ENCODE results near the gene MAPKBP1. TPM values are rescaled to one million over a fixed set of nuclear protein-coding genes. Genes with fewer than 3 reads are reported as not detected.

MAPKBP1 gene
- total RNA-seq, 6 experiments from 2014 or later = 4.3 to 7.9 (median 5.7) TPM

GRCh38 chr15:41795996-41796856 lies 21.9 kb downstream of the MAPKBP1 start:
- Histone ChIP-seq H3K4me3 (no peak overlapping the region), H3K36me3 (no peaks in the 10 kb centered on the region), H3K27ac (no peak overlapping the region), H3K4me1 (peaks cover 0 to 12% (median 0%) of the 10 kb centered on the region in 4 donors), H3K27me3 (no peaks in the 10 kb centered on the region), H3K9me3 (no peaks in the 10 kb centered on the region)
- no peak for DNase-seq
- peak; percentile 16 to 52 (median 32) for ATAC-seq
- 48% methylated on average over 5 of the region's 10 CpGs for WGBS (ENCODE audit: insufficient coverage, low coverage, low lambda C conversion rate, missing lambda C conversion rate)
- TF ChIP-seq CTCF (IDR thresholded peaks at IDR 0.05) = no peak
- no peak for TF ChIP-seq POLR2A (IDR thresholded peaks at IDR 0.05)
- intact Hi-C loops (cut with DNase I) = no loop called here

GRCh38 chr15:41797201-41797944 lies 23.1 kb downstream of the MAPKBP1 start:
- no peaks in the 10 kb centered on the region for H3K9me3 ChIP-seq
- DNase-seq (no peak), ATAC-seq (no peak)
- no peak for TF ChIP-seq CTCF (IDR thresholded peaks at IDR 0.05)
- no peak for TF ChIP-seq POLR2A (IDR thresholded peaks at IDR 0.05)
- no peaks in the 10 kb centered on the region for H3K36me3 ChIP-seq
- WGBS (ENCODE audit: insufficient coverage, low coverage, low lambda C conversion rate, missing lambda C conversion rate) = 85% methylated on average over 8 of the region's 8 CpGs
- H3K27me3 ChIP-seq = no peaks in the 10 kb centered on the region
- peaks cover 0 to 10% (median 0%) of the 10 kb centered on the region in 4 donors for H3K4me1 ChIP-seq
- no peak overlapping the region for H3K27ac ChIP-seq
- intact Hi-C loops (cut with DNase I) = no loop called here
- H3K4me3 ChIP-seq = no peak overlapping the region

GRCh38 chr15:41798607-41799487 lies 24.6 kb downstream of the MAPKBP1 start:
- no peak for TF ChIP-seq CTCF (IDR thresholded peaks at IDR 0.05)
- TF ChIP-seq POLR2A (IDR thresholded peaks at IDR 0.05) = no peak
- DNase-seq (no peak), ATAC-seq (peak; percentile 42 to 97 (median 68))
- intact Hi-C loops (cut with DNase I) = no loop called here
- Histone ChIP-seq H3K36me3 (no peaks in the 10 kb centered on the region), H3K4me1 (peaks cover 0 to 10% (median 0%) of the 10 kb centered on the region in 4 donors), H3K27me3 (no peaks in the 10 kb centered on the region), H3K4me3 (no peak overlapping the region), H3K9me3 (no peaks in the 10 kb centered on the region), H3K27ac (no peak overlapping the region)
- WGBS (ENCODE audit: insufficient coverage, low coverage, low lambda C conversion rate, missing lambda C conversion rate) = 86% methylated on average over 5 of the region's 9 CpGs

- H3K9me3 ChIP-seq = no peaks in the 10 kb centered on the region
- no peak overlapping the region for H3K27ac ChIP-seq
- no peaks in the 10 kb centered on the region for H3K27me3 ChIP-seq
- no peak overlapping the region for H3K4me3 ChIP-seq
- intact Hi-C loops (cut with DNase I) = no loop called here
- H3K36me3 ChIP-seq = no peaks in the 10 kb centered on the region
- H3K4me1 ChIP-seq = peaks cover 0 to 10% (median 0%) of the 10 kb centered on the region in 4 donors
- DNase-seq (no peak), ATAC-seq (no peak)
- TF ChIP-seq POLR2A (IDR thresholded peaks at IDR 0.05) (no peak), CTCF (IDR thresholded peaks at IDR 0.05) (no peak)
- 76% methylated on average over 3 of the region's 5 CpGs for WGBS (ENCODE audit: insufficient coverage, low coverage, low lambda C conversion rate, missing lambda C conversion rate)
Measured at GRCh38 chr15:41799488-41799805, 25.2 kb downstream of the MAPKBP1 start.

Data from right lobe of liver (tissue), 6 donors.